GM19099 (cell line): Measurements from ENCODE around the gene RAB5A.

ENCODE experiments used
- POLR2A ChIP-seq: IDR thresholded peaks from 3 replicates; pipeline ENCODE4 v1.6.1; 2011; ENCODE audit warnings: low read depth; ENCODE audit not compliant: insufficient read length; ENCODE audit errors: extremely low read depth

RAB5A gene

DNA sequence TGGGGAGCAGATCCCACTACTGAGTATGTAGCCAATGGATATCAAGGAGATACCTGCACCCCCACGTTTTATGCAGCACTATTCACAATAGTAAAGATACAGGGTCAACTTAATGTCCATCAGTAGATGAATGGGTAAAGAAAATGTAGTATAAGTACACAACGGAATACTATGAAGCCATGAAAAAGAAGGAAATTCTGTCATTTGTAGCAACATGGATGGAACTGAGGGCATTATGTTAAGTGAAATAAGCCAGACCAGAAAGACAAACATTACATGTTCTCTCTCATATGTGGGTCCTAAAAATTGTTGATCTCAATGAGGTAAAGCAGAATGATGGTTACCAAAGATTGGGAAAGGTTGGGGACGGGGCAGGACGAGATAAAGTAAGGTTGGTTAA lies 50.6 kb downstream of the RAB5A start:
- TF ChIP-seq POLR2A = no peak

DNA sequence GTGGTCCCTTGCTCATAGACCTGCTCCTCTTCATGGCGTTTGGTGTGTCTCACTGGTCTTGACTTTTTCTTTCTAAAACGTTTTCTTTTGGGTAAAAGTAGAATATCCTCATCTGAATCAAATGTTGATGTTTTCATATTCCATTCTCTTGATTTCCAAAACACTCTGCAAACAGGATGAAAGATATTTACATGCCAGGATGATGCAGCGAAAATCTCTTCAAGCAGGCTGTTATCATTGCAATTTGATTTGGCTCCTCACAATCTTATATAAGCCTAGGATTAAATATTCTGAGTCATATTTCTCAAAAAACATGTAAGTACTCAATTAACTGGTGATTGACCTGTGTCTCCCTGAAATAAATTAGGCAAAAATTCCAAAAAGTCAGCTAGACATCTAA lies 55.0 kb downstream of the RAB5A start:
- no peak for TF ChIP-seq POLR2A

DNA sequence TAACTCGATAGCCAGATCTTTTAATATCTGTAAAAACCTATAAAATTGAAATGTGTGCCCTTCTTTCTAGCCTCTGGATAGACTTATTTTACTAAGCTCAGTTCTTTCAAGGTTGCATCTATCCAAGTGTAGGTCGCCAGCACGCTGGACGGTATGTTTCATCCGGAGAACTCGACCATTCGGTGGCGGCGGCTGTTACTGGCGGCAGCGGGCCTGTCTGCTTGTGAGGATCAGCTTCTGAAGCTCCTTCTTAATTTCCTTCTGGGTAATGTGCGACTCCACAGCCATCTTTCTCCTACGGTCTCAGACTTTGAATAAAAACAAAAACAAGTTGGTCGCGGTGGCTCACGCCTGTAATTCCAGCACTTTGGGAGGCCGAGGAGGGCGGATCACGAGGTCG lies 61.1 kb downstream of the RAB5A start:
- TF ChIP-seq POLR2A = no peak

DNA sequence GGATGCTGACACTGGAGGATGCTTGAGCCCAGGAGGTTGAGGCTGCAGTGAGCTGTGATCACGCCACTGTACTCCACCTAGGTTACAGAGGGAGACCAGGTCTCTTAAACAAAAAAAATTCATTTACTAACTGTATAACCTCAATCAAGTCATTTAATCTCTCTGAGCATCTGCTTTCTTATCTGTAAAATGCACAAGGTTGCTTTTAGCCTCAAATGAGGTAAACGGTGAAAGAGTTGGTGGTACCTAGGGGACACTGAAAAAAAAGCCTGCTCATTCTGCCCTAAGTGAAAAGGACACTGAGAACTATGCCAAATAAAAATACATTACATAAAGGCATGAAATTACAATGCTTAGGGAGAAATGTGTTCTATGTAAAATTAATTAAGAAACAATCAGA lies 61.7 kb downstream of the RAB5A start:
- no peak for TF ChIP-seq POLR2A

DNA sequence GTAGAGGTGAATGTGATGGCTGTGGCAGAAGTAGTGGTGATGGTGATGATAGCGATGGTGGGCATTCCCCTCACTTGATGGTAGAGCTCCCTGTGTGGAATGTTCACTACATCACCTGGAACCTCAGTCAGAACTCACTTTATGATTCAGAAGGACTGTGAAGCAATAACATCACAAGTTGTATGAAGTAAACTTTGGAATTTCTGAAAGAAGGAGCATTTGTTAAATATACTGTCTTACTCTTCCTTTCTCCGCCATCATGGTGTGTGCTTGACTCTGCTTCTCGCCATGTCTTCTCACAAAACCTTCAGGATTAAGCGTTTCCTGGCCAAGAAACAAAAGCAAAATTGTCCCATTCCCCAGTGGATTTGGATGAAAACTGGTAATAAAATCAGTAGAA lies 65.3 kb downstream of the RAB5A start, which contains the start of gene PP2D1:
Gene PP2D1 (minus strand): TSS at position 101 of the 400 bp plus-strand sequence. CDS start 192 bp downstream, outside the sequence.
- no peak for TF ChIP-seq POLR2A

DNA sequence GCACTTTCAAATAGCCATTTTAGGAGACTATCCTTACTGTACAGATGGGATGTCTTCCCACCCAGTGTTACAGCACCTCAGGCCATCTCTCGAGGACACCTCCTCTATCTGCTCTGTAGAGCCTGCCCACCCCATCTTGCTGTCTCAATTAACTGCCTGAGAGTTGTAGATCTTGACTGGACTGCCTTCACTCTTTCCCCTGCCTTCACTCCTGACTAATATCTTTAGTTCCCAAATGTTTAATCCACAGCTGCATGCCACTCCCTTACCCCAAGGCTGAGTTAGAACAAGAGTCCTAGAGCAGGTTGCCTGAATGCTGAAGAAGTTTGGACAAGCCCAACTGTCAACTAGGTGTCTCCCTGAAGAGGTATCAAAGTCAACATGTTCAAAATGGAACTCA lies 66.5 kb downstream of the RAB5A start:
- no peak for TF ChIP-seq POLR2A

DNA sequence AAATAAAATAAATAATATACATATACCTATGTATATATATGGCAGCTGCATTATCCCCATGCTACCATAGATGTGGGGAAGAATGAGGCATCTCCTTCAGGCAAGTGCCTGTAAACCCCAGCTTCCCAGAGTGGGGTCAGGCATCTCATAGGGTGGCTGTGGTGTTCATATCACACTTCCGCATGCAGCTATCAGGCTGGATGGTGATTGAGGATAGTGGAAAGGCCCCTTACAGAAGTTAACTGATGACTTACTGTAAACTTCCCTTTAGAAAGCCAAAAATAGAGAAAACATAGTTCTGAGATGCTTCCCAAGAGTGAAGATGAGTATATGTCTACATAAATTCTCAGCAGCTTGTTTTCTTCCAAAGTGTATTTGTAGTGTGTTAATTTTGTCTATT lies 68.6 kb downstream of the RAB5A start:
- no peak for TF ChIP-seq POLR2A

DNA sequence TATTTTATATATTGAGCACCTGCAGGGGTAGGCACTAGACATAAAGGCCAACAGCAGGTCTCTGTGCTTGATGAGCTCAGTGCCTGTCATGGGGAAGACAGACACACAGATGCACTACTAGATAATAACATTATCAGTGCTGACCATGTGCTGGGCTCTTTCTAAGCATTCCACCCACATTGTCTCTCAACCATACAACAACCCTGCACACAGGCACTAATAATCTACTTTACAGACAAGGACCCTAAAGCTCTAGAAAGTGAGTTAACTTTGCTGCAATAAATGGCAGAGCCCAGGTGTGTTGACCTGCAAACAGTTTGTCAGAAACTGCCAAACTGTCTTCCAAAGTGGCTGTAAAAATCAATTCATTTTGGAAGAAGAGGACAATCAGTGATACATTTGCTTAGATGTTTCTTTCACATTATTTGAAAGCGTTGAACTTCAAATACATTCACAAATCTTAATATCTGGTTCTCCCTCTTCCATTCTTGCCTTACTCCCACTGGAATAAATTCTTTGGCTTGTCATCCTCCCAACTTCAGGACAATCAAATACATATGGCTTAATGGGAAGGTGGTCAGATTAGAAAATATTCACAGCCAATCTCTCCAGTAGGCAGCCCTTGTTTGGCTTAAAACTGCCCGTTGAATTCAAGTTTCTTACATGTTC lies 76.2 kb downstream of the RAB5A start:
- TF ChIP-seq POLR2A = no peak

DNA sequence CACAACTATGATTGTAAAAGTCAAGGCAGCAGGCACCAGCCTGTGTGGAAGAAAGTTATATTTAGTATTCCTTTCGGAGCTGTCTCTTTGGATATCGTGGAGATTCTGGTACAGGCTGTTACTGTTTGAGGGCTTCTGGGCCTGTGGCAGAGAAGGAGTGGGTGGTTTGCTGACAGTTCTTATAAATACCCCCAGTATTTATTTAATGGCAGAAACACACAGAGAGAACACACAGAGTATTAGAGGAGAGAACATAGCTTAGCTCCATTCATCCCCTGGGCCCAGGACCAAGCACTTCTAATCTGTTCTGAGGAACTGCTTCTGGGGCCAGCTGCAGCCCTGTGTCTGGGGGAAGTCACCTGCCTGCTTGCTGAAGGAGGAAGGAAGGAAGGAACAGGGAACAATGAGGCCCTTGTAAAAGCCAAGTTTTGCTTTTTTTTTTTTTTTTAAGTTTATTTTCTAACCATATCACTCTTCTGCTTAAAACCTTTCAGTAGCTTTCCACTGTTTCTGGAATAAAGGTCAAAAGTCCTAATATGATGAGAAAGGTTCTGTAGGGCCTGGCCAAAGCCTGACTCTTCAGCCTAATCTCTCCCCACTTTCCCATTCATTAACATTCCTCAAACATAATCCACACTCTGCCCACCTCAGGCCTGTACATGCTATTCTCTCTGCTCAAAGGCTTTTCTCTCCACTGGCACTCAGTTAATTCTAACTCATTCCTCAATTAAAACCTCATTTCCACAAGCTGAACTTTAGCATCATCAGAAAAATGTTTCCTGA lies 76.9 kb downstream of the RAB5A start:
- TF ChIP-seq POLR2A = no peak

DNA sequence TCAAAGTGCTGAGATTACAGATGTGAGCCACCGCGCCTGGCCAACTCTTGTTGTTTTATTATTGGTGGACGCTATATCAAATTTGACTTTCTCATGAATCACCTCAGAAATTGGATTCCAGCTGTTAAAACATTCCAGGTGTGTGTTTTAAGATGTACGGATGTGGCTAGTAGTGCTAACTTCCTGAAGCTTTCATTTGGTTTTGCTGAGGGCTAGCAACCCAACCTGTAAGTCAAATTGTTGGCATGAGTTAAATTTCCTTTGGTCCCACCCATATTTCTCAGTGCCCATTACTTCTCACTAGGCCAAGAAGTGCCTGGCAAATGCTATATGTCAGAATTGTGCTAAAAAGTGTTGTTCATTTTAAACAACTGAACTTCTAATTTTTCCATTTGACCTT lies 80.2 kb downstream of the RAB5A start:
- TF ChIP-seq POLR2A = no peak

DNA sequence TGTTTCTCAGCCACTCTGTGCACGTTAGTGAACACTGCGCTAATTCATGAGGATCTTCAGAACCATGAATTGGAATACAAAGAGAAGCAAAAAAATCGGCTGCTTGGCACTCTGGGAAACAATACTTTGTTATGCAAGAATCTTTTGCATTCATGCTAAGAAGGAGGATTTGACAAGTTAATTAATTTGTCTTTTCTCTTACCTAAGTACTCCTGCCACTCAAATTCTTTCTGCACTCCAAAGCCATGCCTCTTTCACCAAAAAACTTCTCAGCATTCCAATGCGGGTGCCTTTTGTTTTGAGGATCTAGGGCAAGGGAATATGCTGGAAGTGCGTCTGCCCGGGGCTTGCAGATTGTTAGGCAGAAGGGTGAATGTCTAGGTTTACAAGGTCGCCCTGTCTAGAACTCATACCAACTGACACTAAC lies 82.0 kb downstream of the RAB5A start:
- TF ChIP-seq POLR2A = no peak
